ENCODE results near the gene JAG2.

The JAG2 gene

GRCh38 chr14:105108516-105108864, 60.1 kb downstream of the JAG2 start:
- no peak for DNase-seq

- no peak for DNase-seq
These were observed 60.6 kb downstream of the JAG2 start for GRCh38 chr14:105107781-105108515.

- DNase-seq, result no peak
These were observed 61.2 kb downstream of the JAG2 start for GRCh38 chr14:105107351-105107750.

- DNase-seq, result no peak
These were observed 63.4 kb downstream of the JAG2 start for GRCh38 chr14:105105158-105105557.

GRCh38 chr14:105102893-105103292, 65.7 kb downstream of the JAG2 start:
- no peak for DNase-seq

- no peak for DNase-seq
These were observed 66.2 kb downstream of the JAG2 start for GRCh38 chr14:105102361-105102870.

- no peak for DNase-seq
These were observed 67.7 kb downstream of the JAG2 start for GRCh38 chr14:105100910-105101309.

GRCh38 chr14:105099778-105100177, 68.8 kb downstream of the JAG2 start:
- no peak for DNase-seq

GRCh38 chr14:105098316-105098715, 70.3 kb downstream of the JAG2 start:
- DNase-seq, result no peak

- no peak for DNase-seq
These were observed 70.8 kb downstream of the JAG2 start for GRCh38 chr14:105097794-105098127.

- no peak for DNase-seq
These were observed 72.2 kb downstream of the JAG2 start for GRCh38 chr14:105096206-105096875.

- no peak for DNase-seq
These were observed 73.3 kb downstream of the JAG2 start for GRCh38 chr14:105095236-105095805.

GRCh38 chr14:105094193-105094907, 74.2 kb downstream of the JAG2 start:
- no peak for DNase-seq

- no peak for DNase-seq
These were observed 75.0 kb downstream of the JAG2 start for GRCh38 chr14:105093431-105094192.

GRCh38 chr14:105093038-105093430, 75.5 kb downstream of the JAG2 start:
- DNase-seq, result no peak

- no peak for DNase-seq
These were observed 76.2 kb downstream of the JAG2 start for GRCh38 chr14:105092171-105093037.

GRCh38 chr14:105091517-105092170, 76.9 kb downstream of the JAG2 start:
- DNase-seq, result no peak

- no peak for DNase-seq
These were observed 77.5 kb downstream of the JAG2 start for GRCh38 chr14:105091054-105091516.

All from AML-193 (cell line).